Smooth muscle cell (in vitro differentiated cells): ENCODE measurements around the gene NUP93. TPM values are rescaled to one million over a fixed set of nuclear protein-coding genes. Genes with fewer than 3 reads are reported as not detected.

Source experiments
- DNase-seq: peaks from one replicate; lab custom pipeline; 2025; ENCODE audit not compliant: unreplicated experiment; lab: John Stamatoyannopoulos, UW
- H2AFZ ChIP-seq: fragments of 200-600 bp; sonication (generic); 2 replicates; pipeline ENCODE4 v1.6.0; 2016; ENCODE audit warnings: antibody characterized with exemption, low read depth, mild to moderate bottlenecking
- H3F3A ChIP-seq: fragments of 200-600 bp; sonication (generic); 2 replicates; pipeline ENCODE4 v1.6.0; 2017; ENCODE audit warnings: antibody characterized with exemption, low read depth
- H3K27ac ChIP-seq: fragments of 200-600 bp; sonication (generic); 2 replicates; pipeline ENCODE4 v1.5.1; 2016; ENCODE audit warnings: low read depth, mild to moderate bottlenecking
- H3K27me3 ChIP-seq: fragments of 200-600 bp; sonication (generic); 2 replicates; pipeline ENCODE4 v1.6.1; 2016; ENCODE audit warnings: low read depth, mild to moderate bottlenecking
- H3K36me3 ChIP-seq: fragments of 200-600 bp; sonication (generic); 2 replicates; pipeline ENCODE4 v1.5.1; 2016; ENCODE audit warnings: low read depth
- H3K4me1 ChIP-seq: fragments of 200-600 bp; sonication (generic); 2 replicates; pipeline ENCODE4 v1.5.1; 2016; ENCODE audit warnings: low read depth
- H3K4me2 ChIP-seq: fragments of 200-600 bp; sonication (generic); 2 replicates; pipeline ENCODE4 v1.6.0; 2016; ENCODE audit warnings: mild to moderate bottlenecking
- H3K4me3 ChIP-seq: fragments of 200-600 bp; sonication (generic); 2 replicates; pipeline ENCODE4 v1.5.1; 2016; ENCODE audit warnings: mild to moderate bottlenecking
- H3K79me2 ChIP-seq: fragments of 200-600 bp; sonication (generic); 2 replicates; pipeline ENCODE4 v1.6.0; 2016; ENCODE audit warnings: low read depth, mild to moderate bottlenecking
- H3K9ac ChIP-seq: fragments of 200-600 bp; sonication (generic); 2 replicates; pipeline ENCODE4 v1.6.0; 2016; ENCODE audit warnings: low read depth
- H3K9me3 ChIP-seq: fragments of 200-600 bp; sonication (generic); replicated peaks from 2 replicates; pipeline ENCODE4 v1.5.1; 2016; ENCODE audit warnings: low read depth
- H4K20me1 ChIP-seq: fragments of 200-600 bp; sonication (generic); 2 replicates; pipeline ENCODE4 v1.6.0; 2016; ENCODE audit warnings: low read depth
- CTCF ChIP-seq: fragments of 200-600 bp; sonication (generic); IDR thresholded peaks from 2 replicates; pipeline ENCODE4 v1.5.1; 2017; ENCODE audit warnings: borderline replicate concordance, mild to moderate bottlenecking, antibody characterized with exemption; ENCODE audit not compliant: insufficient read depth, poor library complexity, severe bottlenecking
- WGBS: methylation state at CpG from one replicate; pipeline ENCODE4 v1.1.7; 2016; ENCODE audit warnings: low lambda C conversion rate; 5-methylcytosine and 5-hydroxymethylcytosine counted together
- polyA plus RNA-seq: library from polyadenylated mRNA; unstranded; fragments of >200 nt; fragmentation: Nextera tagmentation; extraction: Ambion mirVana; gene quantifications from 2 replicates; pipeline ENCODE4 v1.2.1, GENCODE V29; 2016
- total RNA-seq: library from RNA; depleted of rRNA; stranded (reverse); fragments of >200 nt; gene quantifications from 2 replicates; pipeline ENCODE4 v1.2.3, GENCODE V29; 2014

Gene NUP93
- total and polyA plus RNA-seq, 2 experiments from 2014 or later = 45.6 to 55.8 TPM

DNA sequence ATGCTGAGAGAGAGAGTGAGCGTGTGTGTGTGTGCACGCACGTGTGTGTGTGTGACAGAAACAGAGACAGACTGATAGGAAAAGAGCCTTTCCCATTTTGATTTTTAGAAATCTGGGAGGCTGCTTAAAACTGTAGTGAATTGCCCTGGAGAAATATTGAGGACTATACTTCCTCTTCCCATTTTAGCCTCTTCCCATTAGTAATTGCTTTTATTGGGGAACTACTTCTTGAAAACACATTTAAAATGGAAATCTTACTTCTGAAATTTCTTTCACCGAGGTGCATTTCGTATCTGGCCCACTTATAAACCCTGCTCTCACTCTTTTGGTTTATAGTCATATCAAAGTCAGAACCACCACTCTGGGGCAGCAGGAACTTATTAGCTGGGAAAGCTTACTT, 47.1 kb downstream of the NUP93 start:
- peaks cover 4% of the 10 kb centered on the region for H3F3A ChIP-seq
- no peaks in the 10 kb centered on the region for H3K27me3 ChIP-seq
- no peak overlapping the region for H2AFZ ChIP-seq
- no peaks in the 10 kb centered on the region for H3K79me2 ChIP-seq
- peaks cover 23% of the 10 kb centered on the region for H4K20me1 ChIP-seq
- H3K4me1 ChIP-seq = peaks cover 36% of the 10 kb centered on the region
- no peak for TF ChIP-seq CTCF
- H3K4me2 ChIP-seq = no peak overlapping the region
- no peak overlapping the region for H3K4me3 ChIP-seq
- no peak for DNase-seq
- no peak overlapping the region for H3K9ac ChIP-seq
- WGBS = 83% methylated on average over 5 of the region's 5 CpGs
- H3K27ac ChIP-seq = no peak overlapping the region
- H3K36me3 ChIP-seq = no peaks in the 10 kb centered on the region
- H3K9me3 ChIP-seq = no peaks in the 10 kb centered on the region

DNA sequence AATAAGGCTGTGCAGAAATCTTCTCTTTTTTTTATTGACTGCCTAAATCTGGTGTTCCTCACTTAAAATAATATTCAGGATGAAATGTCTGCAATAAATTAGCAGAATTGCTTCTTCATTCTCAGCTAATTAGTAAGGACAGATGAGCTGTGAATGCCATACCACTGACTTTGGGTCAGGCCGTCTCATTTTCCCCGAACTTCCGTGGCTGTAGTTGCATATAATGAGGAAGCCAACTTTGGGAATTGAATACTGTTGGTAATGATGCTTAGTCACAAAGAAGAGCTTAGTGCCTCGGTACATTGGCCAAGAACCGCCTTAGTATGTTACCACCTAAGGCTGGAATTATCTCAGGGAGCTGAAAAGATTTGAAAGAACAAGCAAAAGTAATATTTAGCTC, 47.6 kb downstream of the NUP93 start:
- DNase-seq = no peak
- peaks cover 4% of the 10 kb centered on the region for H3F3A ChIP-seq
- no peak overlapping the region for H3K27ac ChIP-seq

GRCh38 chr16:56779906-56780305, 50.0 kb downstream of the NUP93 start:
- H3K4me2 ChIP-seq = no peak overlapping the region
- peaks cover 4% of the 10 kb centered on the region for H3F3A ChIP-seq
- no peak overlapping the region for H3K9ac ChIP-seq
- H3K9me3 ChIP-seq = no peaks in the 10 kb centered on the region
- peaks cover 28% of the 10 kb centered on the region for H4K20me1 ChIP-seq
- H3K27ac ChIP-seq = no peak overlapping the region
- peaks cover 51% of the 10 kb centered on the region for H3K4me1 ChIP-seq
- 48% methylated on average over 1 of the region's 1 CpG for WGBS
- no peak for TF ChIP-seq CTCF
- no peak overlapping the region for H3K4me3 ChIP-seq
- H2AFZ ChIP-seq = no peak overlapping the region
- DNase-seq = no peak
- H3K27me3 ChIP-seq = no peaks in the 10 kb centered on the region
- H3K79me2 ChIP-seq = no peaks in the 10 kb centered on the region
- no peaks in the 10 kb centered on the region for H3K36me3 ChIP-seq

More for the DNA sequence above, 47.6 kb downstream of the NUP93 start:
- no peaks in the 10 kb centered on the region for H3K27me3 ChIP-seq
- no peaks in the 10 kb centered on the region for H3K9me3 ChIP-seq
- no peak overlapping the region for H3K4me2 ChIP-seq
- no peak for TF ChIP-seq CTCF
- H3K79me2 ChIP-seq = no peaks in the 10 kb centered on the region
- peaks cover 41% of the 10 kb centered on the region for H3K4me1 ChIP-seq
- 90% methylated on average over 5 of the region's 5 CpGs for WGBS
- H2AFZ ChIP-seq = no peak overlapping the region
- H3K36me3 ChIP-seq = no peaks in the 10 kb centered on the region
- peaks cover 23% of the 10 kb centered on the region for H4K20me1 ChIP-seq
- no peak overlapping the region for H3K9ac ChIP-seq
- no peak overlapping the region for H3K4me3 ChIP-seq

DNA sequence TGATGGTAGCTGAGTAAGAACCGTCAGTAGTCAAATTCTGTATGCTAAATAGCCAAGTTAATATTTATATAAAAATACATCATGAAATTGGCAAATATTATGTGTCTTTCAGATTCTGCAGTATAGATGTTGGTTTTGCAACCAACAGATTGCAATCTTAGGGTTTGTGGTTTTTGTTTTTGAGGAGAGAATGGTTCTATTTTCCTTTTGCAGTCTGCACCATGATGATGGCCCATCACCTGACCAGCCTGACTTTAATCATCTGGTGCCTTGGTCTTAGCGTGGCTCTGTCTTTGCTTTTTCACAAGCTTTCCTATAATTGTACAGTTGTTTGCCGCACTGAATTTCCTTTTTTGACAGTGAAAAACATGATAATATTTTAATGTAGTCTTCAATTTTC, 50.7 kb downstream of the NUP93 start:
- H3K4me1 ChIP-seq = peaks cover 51% of the 10 kb centered on the region
- no peaks in the 10 kb centered on the region for H3K36me3 ChIP-seq
- H3K4me2 ChIP-seq = no peak overlapping the region
- H2AFZ ChIP-seq = no peak overlapping the region
- no peak overlapping the region for H3K27ac ChIP-seq
- H4K20me1 ChIP-seq = peaks cover 29% of the 10 kb centered on the region
- 87% methylated on average over 3 of the region's 3 CpGs for WGBS
- H3K9ac ChIP-seq = no peak overlapping the region
- no peaks in the 10 kb centered on the region for H3K27me3 ChIP-seq
- H3F3A ChIP-seq = peaks cover 4% of the 10 kb centered on the region
- no peaks in the 10 kb centered on the region for H3K79me2 ChIP-seq
- DNase-seq = no peak
- H3K9me3 ChIP-seq = no peaks in the 10 kb centered on the region
- TF ChIP-seq CTCF = no peak
- H3K4me3 ChIP-seq = no peak overlapping the region
